ENCODE results near the gene CCNT2.

DNA sequence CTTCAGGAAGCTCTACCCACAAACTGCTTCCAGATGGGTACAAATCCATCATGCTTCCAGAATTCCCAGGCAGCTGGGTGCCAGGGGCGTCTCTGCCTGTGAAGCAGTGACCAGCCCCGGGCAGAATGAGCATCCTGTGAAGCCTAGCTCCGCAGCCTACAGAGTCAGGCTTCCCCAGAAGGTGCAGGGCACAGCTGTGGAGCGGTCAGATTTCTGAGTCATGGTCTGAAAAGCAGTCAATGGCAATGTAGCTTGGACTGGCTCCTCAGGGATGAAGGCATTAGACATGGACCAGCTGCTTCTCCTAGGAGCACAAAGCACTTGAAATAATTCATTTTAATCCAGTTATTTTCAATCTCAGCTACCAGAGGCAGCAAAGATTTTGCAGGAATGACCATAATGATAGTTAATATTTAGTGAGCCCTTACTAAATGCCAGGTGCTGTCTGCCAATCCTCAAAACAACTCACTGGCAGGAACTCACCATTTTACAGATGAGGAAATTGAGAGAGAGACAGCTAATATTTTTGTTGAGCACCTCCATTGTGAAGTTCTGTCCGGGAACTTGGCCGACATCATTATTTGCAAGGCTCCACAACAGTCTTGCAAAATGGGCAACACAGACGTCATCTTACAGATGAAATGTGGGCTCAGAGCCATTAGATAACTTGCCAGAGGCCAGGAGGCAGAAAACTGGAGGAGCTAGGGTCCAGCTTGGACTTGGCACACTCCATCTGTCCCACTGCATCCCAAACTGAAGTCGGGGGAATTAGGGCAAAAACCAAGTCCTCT is 48.5 kb upstream of the CCNT2 start:
- no peak for TF ChIP-seq ARNTL (CRISPR knock-in tag; IDR thresholded peaks at IDR 0.05; ENCODE audit: borderline replicate concordance, low read depth)
- TF ChIP-seq, protein P1, sequence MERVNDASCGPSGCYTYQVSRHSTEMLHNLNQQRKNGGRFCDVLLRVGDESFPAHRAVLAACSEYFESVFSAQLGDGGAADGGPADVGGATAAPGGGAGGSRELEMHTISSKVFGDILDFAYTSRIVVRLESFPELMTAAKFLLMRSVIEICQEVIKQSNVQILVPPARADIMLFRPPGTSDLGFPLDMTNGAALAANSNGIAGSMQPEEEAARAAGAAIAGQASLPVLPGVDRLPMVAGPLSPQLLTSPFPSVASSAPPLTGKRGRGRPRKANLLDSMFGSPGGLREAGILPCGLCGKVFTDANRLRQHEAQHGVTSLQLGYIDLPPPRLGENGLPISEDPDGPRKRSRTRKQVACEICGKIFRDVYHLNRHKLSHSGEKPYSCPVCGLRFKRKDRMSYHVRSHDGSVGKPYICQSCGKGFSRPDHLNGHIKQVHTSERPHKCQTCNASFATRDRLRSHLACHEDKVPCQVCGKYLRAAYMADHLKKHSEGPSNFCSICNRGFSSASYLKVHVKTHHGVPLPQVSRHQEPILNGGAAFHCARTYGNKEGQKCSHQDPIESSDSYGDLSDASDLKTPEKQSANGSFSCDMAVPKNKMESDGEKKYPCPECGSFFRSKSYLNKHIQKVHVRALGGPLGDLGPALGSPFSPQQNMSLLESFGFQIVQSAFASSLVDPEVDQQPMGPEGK (CRISPR knock-in tag; IDR thresholded peaks at IDR 0.05; ENCODE audit: borderline replicate concordance), result no peak
- no peak for TF ChIP-seq ZNF70 (CRISPR knock-in tag; IDR thresholded peaks at IDR 0.05)
- TF ChIP-seq GLIS3 (CRISPR knock-in tag; IDR thresholded peaks at IDR 0.05), result no peak
- no peak for TF ChIP-seq CSDC2 (CRISPR knock-in tag; IDR thresholded peaks at IDR 0.05)
- no peak for TF ChIP-seq PPARA (CRISPR knock-in tag; IDR thresholded peaks at IDR 0.05; ENCODE audit: borderline replicate concordance)
- TF ChIP-seq, protein P2, sequence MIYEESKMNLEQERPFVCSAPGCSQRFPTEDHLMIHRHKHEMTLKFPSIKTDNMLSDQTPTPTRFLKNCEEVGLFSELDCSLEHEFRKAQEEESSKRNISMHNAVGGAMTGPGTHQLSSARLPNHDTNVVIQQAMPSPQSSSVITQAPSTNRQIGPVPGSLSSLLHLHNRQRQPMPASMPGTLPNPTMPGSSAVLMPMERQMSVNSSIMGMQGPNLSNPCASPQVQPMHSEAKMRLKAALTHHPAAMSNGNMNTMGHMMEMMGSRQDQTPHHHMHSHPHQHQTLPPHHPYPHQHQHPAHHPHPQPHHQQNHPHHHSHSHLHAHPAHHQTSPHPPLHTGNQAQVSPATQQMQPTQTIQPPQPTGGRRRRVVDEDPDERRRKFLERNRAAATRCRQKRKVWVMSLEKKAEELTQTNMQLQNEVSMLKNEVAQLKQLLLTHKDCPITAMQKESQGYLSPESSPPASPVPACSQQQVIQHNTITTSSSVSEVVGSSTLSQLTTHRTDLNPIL (CRISPR knock-in tag; IDR thresholded peaks at IDR 0.05; ENCODE audit: low read depth), result no peak
- no peak for TF ChIP-seq ZNF565 (CRISPR knock-in tag; conservative IDR thresholded peaks at IDR 0.05; ENCODE audit: low read depth)
- TF ChIP-seq ZFP30 (CRISPR knock-in tag; IDR thresholded peaks at IDR 0.05), result no peak
- TF ChIP-seq, protein P3, sequence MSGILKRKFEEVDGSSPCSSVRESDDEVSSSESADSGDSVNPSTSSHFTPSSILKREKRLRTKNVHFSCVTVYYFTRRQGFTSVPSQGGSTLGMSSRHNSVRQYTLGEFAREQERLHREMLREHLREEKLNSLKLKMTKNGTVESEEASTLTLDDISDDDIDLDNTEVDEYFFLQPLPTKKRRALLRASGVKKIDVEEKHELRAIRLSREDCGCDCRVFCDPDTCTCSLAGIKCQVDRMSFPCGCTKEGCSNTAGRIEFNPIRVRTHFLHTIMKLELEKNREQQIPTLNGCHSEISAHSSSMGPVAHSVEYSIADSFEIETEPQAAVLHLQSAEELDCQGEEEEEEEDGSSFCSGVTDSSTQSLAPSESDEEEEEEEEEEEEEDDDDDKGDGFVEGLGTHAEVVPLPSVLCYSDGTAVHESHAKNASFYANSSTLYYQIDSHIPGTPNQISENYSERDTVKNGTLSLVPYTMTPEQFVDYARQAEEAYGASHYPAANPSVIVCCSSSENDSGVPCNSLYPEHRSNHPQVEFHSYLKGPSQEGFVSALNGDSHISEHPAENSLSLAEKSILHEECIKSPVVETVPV (CRISPR knock-in tag; IDR thresholded peaks at IDR 0.05), result no peak
- TF ChIP-seq, protein P4, sequence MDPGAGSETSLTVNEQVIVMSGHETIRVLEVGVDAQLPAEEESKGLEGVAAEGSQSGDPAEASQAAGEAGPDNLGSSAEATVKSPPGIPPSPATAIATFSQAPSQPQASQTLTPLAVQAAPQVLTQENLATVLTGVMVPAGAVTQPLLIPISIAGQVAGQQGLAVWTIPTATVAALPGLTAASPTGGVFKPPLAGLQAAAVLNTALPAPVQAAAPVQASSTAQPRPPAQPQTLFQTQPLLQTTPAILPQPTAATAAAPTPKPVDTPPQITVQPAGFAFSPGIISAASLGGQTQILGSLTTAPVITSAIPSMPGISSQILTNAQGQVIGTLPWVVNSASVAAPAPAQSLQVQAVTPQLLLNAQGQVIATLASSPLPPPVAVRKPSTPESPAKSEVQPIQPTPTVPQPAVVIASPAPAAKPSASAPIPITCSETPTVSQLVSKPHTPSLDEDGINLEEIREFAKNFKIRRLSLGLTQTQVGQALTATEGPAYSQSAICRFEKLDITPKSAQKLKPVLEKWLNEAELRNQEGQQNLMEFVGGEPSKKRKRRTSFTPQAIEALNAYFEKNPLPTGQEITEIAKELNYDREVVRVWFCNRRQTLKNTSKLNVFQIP (CRISPR knock-in tag; IDR thresholded peaks at IDR 0.05; ENCODE audit: borderline replicate concordance, low read depth), result no peak
